Stimulated activated CD8-positive, alpha-beta memory T cell treated with anti-CD3 and anti-CD28 coated beads, Interleukin-7, amount 100 ng/mL, for 1 hour (primary cell): ENCODE data around the gene S100A9.

ENCODE experiments used
- DNase-seq, 2 donors: peaks; one replicate each; pipeline ENCODE4 v3.0.0-alpha.2; 2020; ENCODE audit warnings: low read depth in 2 of 2

Gene S100A9

DNA sequence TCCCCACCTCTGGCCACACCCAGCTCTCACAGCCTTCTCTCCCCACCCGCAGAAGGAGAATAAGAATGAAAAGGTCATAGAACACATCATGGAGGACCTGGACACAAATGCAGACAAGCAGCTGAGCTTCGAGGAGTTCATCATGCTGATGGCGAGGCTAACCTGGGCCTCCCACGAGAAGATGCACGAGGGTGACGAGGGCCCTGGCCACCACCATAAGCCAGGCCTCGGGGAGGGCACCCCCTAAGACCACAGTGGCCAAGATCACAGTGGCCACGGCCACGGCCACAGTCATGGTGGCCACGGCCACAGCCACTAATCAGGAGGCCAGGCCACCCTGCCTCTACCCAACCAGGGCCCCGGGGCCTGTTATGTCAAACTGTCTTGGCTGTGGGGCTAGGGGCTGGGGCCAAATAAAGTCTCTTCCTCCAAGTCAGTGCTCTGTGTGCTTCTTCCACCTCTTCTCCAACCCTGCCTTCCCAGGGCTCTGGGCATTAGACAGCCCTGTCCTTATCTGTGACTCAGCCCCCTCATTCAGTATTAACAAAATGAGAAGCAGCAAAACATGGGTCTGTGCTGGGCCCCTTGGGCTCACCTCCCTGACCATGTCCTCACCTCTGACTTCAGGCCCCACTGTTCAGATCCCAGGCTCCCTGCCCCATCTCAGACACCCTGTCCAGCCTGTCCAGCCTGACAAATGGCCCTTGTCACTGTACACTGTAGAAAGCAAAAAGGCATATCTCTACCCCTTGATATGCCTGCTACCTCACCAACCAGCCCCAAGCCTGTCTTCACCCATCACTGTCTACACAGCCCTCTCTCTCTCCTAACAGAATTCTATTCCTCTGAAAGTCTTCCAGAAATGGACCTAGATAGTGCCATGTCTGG lies 3.2 kb downstream of the S100A9 start:
- DNase-seq = no peak

DNA sequence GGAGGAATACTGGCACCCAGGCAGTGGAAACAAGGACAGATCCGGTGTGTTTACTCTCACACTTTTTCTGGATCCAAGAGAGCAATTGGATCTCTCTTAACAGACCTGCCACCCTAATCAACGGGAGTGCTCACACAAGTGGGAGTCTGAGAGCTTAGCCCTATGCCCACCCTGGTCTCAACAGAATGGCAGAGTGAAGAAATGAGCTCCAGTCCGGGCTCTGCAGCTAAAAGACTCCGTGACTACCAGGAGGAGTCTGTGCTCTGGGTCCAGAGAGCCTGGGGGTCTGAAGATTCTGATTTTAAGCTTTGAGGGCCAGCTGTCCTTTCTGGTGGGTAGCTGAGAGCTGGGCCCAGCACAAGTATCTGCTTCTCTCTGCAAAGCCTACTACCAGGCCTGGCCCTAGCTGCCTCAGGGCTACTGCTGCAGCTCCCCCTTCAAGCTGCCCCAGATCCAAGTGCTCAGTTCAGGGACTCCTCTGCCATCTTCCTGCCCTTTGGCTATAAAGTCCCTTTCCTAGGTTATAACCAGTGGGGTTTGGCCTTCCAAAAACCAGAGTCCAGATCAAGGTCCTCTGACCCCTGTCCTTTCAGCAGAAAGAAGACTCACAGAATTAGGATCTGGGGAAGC lies 3.9 kb downstream of the S100A9 start:
- no peak for DNase-seq

DNA sequence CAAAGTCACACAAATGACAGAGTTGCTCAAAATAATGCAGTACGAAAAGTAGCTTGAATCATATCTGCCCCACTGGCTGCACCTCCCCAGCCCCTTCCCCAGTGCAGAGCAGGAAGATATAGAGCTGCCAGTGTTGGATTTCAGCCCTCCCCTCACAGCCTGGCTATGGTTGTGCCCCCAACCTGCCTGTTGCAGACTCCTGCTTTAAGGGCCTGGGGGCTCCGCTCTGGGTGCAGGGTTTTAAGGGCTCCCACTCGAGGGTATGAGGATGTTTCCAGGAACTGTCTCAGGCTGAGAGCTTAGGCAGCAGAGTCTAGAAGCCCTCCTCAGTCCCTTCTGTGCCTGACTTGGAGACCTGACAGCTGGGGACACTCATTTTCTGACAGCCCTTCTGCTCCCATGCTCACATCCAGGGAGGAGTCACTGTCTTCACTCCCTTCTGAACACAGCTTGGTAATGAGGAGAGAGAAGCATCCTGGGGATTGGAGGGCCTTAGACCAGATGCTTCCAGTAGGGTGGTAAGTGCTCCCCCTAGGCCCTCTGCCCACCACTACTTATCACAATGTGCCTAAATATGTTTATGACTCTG lies 4.6 kb downstream of the S100A9 start:
- no peak for DNase-seq

DNA sequence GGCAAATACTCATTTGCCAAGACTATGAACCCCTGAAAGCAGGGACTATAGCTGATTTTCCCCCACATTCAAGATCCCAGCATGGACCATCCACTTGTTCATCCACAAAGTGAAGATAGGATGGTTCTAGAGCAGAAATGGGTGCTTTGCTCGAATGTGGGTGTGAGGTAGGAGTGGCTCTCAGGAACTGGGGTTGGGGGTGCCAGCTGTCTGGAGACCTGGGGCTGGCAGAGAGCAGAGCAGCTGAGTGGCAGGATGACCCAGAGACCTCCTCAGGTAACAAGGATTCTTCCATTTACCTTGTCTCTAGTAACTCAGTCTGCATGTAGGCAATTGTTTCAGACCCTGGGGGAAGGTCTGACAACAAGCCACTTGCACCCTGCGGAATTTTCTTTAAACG lies 6.0 kb downstream of the S100A9 start:
- DNase-seq = no peak

DNA sequence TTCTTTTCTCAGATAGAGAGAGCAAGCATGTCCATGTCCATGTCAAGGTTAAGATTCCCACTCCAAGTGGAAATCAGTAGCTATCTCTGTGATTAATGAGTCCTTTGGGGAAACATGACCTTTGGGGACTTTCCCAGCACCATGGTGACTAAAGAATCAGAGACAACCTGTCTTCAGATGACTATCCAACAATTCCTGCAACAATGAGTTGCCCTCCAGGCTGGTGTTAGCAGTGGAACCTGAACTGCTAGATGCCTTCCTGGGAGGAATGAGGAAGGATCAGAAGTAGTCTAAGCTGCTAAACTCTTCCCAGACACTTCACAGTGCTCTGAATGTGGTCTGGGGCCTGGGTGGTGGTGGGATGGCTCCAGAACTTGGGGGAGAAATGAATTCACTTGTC lies 6.5 kb downstream of the S100A9 start:
- no peak for DNase-seq

DNA sequence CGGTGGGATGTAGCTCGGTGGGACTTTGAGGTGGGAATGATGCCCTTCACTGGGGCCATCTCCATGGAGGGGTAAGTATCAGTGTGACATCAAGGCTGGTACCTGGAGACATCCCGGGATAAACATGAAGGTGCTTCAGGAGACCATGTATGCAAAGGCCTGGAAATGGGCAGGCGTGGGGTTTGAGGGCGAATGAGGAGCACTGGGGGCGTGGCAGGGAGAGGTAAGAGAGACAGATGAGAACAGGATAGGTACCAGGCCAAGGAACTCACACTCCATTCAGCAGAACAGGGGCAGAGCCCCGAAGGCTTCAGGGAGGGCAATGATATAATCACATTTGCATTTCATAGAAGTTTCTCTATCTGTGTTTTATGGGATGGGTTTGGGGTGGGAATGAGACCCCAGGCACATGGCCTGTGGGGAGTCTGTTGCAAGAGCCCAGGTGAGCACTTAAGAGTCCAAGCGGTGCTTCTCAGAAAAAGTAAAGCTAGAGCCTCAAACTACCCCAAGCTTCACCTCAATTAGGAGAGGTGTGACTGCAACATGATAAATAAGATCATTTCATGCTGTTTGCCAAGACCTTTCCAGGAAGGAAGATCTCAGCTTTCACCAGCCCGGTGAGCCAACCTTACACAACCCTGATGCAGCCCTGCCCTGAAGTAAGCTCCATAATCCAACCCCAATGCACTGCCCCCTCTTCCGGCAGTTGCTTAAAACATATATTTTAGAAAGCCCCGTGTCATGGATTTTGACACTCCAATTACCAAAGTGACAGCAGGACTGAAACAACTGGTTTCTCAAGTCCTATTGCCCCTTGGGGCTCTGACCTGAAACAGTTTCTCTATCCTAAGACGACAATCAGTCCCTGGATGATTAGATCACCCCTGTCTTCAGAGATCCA lies 7.4 kb downstream of the S100A9 start:
- DNase-seq = no peak

DNA sequence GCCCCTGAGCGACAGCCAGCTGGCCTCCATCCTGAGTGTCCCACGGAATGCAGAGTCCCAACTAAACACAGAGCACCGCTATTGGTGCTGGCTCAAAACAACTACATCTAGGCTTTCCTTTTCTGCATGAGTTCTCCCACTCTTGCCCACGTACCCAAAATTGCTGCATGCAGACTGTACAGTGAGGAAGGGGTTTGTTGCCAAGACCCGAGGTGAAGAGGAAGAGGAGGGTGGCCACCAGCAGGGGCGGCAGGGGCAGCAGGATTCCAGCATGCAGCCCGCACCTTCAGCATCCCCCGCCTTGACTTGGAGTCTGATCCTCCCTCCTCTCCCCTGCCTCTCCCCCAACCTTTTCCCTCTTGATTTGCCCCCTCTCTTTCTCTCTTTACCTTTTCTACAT lies 8.0 kb downstream of the S100A9 start:
- no peak for DNase-seq

DNA sequence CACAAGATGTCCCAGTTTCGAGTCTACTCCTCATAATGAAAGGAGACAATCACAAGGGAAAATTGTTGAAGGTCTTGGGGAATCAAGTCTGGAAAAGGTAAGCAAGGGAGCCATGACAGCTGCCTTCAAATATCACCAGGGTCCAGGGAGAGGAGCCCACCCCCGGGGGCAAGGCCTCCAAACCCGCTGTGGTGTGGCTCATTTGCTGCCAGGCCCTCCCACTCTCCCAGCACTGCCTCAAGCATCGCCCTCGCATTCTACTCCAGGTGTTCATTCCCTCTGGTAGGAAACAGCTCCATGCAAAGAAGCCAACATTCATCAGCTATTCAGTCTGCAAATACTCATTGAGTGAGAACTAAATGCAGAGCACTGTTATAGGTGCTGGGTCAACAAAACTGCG lies 8.6 kb downstream of the S100A9 start:
- DNase-seq = no peak

DNA sequence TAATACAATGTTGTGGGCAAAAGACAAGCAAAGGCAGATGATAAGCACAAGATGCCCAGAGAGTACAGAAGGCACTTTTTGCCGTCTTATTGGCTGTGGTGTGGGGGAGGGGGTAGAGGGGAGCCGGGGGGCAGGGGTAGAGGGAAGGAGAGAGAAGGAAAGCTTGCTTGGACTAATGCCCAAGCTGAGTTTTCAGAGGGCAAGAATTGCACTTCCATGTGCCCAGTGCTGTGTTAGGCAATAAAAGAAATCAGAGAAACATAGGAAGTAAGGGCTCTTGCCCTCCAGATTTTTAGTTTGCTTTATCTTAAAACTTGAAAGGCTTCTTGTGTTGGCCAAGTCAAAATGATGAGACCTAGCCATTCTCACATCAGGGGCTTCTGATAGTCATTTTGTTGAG lies 9.4 kb downstream of the S100A9 start:
- no peak for DNase-seq

DNA sequence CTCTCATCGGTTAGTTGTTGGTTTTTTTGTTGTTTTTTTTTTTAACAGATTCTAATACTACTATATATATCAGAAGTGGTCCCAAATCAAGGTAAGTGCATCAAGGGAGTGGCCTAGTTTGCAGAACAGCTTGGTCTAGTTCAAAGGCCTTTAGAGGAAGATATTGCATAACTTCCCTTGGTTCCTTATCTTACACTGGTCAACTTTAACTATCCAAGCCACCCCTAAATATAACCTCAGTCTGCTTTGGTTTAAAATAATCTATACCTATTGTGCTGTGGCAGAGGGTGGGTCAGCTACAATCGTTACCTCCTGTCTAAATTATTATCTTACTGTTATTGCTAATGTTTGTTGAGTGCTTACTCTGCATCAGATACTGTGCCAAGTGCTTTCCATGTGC lies 10.8 kb downstream of the S100A9 start:
- no peak for DNase-seq

DNA sequence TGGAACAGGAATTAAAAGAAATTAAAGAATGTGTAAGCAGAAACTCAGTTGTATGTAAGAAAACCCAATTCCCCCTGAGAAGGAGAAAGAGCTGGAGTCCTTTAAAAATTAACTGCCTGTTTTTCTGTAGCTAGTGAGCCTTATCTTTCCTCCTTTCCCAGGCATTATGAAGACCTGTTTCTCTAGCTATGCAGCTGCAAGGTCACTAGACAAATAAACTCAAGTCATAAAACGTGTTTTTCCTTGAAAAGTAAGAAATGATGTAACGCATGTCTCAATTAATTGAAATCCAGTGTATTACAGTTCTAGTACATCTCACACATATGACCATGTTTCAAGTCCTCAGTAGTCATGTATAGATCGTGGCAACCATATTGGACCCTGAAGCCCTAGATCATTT lies 12.5 kb downstream of the S100A9 start:
- no peak for DNase-seq

DNA sequence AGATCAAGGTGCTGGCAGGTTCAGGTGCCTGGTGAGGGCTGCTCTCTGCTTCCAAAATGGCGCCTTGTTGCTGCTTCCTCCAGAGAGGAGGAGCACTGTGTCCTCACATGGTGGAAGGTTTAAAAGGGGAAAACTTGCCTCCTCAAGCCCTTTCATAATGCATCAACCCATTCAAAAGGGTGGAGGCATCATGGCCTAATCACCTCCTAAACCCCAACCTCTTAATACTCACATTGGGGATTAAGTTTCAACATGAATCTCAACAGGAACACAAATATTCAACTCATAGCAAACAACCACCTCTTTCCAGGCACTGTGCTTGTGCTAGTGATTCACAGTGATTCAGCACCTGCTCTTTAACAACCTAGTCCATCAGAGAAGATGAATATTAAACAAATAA lies 13.6 kb downstream of the S100A9 start:
- no peak for DNase-seq

DNA sequence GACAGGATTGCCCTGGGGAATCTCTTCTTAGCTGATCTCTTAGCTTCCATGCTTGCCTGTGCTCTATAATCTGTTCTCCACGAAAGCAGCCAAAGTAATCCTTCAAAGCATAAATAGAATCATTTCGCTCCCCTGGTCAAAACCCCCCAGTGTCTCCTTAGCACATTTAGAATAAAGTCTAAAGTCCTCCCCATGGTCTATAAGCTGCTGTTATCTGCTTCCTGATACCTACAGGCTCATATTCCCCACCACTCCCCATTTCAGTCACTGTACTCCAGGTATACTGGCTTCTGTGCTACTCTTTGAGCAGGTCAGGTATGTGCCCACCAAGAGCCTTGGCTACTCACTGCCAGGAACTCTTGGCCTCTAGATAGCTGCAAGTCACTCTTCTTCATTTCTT lies 14.9 kb downstream of the S100A9 start:
- no peak for DNase-seq

DNA sequence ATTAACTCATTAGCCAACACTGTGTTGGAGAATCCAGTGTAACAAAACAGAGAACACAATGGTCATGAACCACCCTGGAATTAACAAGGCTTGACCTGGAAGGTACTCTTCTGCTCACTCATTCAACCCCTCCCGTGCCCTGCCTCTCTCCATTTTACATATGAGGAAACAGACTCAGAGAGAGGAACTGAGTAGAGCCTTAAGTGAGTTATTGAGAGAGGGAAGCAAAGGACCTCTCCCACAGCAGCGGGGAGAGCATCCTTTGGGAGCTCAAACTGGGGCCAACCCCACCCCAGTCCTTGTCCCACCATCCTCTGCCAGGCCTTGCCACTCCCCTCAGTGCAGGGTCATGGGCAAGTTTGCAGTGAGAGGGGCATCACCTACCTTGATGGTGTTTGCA lies 16.4 kb downstream of the S100A9 start:
- no peak for DNase-seq

DNA sequence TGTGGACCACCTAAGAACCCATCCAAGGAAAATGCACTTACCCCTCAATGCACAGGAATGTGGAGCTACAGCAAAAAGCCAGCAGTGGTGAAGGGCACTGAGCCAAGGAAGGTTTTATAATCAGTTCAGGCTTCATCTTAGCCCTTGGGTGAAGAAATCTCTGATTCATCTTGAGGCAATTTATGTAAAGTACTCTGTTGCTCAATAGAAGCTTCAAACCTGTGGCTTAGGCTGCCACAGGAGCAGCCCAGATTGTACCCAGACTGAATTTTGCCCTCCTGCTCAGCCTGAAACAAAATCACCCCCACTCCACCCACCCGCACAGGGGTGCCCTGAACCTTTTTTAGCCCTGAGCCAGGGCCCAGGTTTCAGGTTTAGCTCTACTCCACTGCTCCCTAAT lies 17.9 kb downstream of the S100A9 start, which contains the start of gene S100A12:
Gene S100A12 (minus strand): TSS at position 111 of the 400 bp plus-strand sequence. CDS start 1,029 bp downstream, outside the sequence.
- DNase-seq = no peak

DNA sequence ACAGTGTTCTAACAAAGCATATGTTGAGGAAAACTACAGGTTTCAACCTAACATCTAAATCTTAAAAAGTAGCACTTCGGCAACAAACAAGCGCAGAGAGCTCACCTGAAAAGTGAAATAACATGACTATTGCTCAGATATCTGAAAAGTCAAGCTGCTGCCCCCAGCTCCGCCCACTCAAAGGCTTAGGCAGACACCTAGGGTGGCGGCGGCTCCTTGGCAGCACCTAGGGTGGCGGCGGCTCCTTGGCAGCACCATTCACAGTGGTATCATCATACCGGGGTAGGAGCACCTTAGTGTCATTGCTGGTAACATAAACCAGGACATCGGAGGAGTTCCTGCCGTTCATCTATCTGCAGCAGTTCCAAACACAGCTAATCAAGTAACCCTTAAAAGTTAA lies 21.9 kb downstream of the S100A9 start:
- DNase-seq = no peak

DNA sequence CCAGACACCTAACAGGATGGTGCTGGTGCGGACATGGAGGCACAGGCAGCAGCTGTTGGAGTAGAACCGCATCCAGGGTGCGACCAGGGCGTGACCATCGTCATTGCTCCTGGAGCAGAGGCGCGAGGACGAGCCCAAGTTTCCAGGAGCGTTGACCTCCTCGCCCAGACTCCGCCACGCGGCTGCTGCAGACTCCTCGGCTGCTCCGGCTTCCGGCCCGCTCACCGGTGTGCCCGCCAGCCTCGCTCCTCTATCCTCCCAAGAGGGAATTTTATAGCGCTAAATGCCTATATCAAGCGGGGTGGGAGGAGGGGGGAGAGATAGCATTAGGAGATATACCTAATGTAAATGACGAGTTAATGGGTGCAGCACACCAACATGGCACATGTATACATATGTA lies 23.1 kb downstream of the S100A9 start:
- no peak for DNase-seq

DNA sequence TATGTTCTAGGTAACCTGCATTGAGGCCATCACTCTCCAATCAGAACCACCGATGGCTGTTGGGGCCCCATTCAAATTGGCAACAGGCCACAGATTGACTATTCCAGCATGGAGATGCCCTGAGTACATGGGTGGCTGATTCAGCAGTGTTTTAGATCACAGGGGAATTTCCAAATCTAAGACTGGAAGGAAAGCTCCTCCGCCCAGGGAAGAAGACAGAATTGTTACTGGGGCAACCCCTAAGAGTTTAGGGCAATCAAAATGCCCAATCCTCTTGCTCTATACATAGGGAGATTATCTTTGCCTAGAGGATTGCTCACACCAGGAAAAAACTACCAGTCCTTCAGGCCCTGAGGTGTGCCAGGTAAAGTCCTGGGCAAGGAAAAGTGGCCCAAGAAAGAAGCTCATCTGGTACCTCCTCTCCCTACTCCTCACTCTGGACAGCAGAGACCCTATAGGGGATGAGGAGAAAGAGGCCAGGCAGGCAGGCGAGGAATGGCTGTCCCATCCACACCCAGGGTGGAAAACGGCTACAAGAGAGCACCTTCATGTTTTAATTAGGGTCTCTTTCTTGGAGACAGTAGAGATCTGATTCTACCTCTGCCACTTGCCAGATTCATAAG lies 27.4 kb downstream of the S100A9 start:
- DNase-seq = no peak

DNA sequence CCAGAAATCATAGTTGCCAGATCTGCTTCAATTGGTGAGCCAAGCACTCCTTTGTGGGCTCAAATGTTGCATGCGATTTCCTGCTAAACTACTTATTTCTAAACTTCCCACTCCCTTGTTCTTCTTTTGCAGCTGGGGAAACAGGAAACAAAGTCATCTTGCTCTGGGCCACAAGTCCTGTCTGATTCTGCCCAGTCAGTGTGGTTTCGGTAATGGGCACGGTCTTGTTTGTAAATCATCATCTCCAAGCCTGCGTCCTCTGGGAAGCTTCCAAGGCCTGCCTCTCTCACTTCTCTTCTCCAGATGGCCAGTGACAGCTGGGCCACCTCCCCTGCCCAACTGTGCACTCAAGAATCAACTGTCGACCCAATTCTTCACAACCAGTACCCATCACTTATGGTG lies 28.8 kb downstream of the S100A9 start:
- DNase-seq = no peak

DNA sequence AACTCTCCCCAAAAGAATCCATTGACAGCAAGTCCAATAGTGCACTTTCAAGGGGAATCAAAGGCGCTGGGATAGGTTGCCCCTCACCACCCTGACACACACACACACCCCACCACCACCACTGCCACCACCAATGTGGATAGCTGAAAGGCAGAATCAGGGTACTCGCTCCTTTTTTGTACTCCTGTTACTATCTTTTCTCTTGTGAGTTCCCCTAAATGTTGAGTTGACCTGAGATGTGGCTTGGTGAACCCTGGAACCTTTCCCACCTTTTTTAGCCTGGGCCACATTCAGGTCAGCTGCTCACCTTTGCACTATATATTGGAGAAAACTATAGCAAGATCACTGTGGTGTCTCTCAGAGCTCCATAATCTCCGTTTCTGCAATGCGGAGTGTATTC lies 29.3 kb downstream of the S100A9 start:
- DNase-seq = no peak

DNA sequence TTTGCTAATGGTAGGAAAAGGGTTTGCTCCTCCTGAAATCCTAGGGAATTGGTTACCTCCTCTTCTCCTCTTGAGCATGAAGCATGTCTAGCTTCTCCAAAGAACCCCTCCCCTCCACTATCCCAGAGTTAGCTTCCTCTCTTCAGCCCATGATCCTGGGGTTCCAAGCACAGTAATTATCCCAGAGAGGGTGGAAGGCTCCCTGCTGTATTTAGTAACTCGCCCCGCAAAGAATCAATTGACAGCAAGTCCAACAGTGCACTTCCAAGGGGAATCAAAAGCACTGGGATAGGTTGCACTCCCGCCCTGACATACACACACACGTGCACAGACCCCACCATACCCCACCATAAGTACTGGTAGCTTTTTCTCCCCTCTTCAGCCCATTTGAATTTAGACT lies 30.1 kb downstream of the S100A9 start:
- DNase-seq = no peak

DNA sequence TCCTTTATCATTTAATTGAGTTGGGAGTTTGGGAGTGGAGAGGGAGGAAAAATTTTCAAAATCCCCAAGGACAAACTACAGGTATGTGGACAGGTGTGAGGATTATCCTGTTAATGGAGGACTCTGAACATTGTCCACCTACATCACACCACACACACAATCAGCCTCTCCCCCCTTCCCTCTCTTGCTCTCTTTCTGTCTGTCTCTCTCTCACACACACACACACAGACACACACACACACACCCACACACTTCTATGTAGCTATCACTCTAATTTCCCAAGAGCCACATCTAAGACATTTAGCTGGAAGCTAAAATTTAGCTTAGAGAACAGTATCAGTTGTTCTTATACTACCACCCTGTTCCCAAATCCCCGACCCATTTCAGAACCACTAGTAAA lies 31.7 kb downstream of the S100A9 start:
- DNase-seq = no peak
